Fibroblast of pulmonary artery (primary cell): ENCODE measurements around the gene ERC1.
"Not testable (repeated sequence)": the region's sequence is repeated elsewhere in the genome, so short reads cannot be mapped to it uniquely, and the experiment has no call there.

Experiments used
- DNase-seq: peaks from one replicate; pipeline ENCODE4 v3.0.0-alpha.2; 2010; ENCODE audit warnings: low read depth
- H3K4me3 ChIP-seq: replicated peaks from 2 replicates; pipeline ENCODE4 v1.5.1; 2011; ENCODE audit warnings: low read depth, mild to moderate bottlenecking, control low read depth, low read length, moderate library complexity
- TF ChIP-seq, protein P1 (sequence below): IDR thresholded peaks from 2 replicates; pipeline ENCODE4 v1.5.1; 2011; ENCODE audit warnings: mild to moderate bottlenecking, control low read depth, low read length, inconsistent platforms; ENCODE audit errors: missing control alignments

The ERC1 gene

GRCh38 chr12:1083151-1083888 is 92.3 kb downstream of the ERC1 start:
- TF ChIP-seq, protein P1, sequence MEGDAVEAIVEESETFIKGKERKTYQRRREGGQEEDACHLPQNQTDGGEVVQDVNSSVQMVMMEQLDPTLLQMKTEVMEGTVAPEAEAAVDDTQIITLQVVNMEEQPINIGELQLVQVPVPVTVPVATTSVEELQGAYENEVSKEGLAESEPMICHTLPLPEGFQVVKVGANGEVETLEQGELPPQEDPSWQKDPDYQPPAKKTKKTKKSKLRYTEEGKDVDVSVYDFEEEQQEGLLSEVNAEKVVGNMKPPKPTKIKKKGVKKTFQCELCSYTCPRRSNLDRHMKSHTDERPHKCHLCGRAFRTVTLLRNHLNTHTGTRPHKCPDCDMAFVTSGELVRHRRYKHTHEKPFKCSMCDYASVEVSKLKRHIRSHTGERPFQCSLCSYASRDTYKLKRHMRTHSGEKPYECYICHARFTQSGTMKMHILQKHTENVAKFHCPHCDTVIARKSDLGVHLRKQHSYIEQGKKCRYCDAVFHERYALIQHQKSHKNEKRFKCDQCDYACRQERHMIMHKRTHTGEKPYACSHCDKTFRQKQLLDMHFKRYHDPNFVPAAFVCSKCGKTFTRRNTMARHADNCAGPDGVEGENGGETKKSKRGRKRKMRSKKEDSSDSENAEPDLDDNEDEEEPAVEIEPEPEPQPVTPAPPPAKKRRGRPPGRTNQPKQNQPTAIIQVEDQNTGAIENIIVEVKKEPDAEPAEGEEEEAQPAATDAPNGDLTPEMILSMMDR = no peak

GRCh38 chr12:1083889-1084262 is 92.9 kb downstream of the ERC1 start:
- H3K4me3 ChIP-seq = no peak overlapping the region
- TF ChIP-seq, protein P1 = no peak
- peak; percentile 84 for DNase-seq

More at GRCh38 chr12:1083151-1083888, 92.3 kb downstream of the ERC1 start:
- DNase-seq = peak; percentile 41
- no peak overlapping the region for H3K4me3 ChIP-seq

- no peak overlapping the region for H3K4me3 ChIP-seq
- TF ChIP-seq, protein P1 = no peak
- DNase-seq = no peak
These were observed 100.3 kb downstream of the ERC1 start for GRCh38 chr12:1091350-1091749.

GRCh38 chr12:1093166-1093751 is 102.2 kb downstream of the ERC1 start:
- no peak overlapping the region for H3K4me3 ChIP-seq
- TF ChIP-seq, protein P1 = peak; percentile 87
- peak; percentile 82 for DNase-seq

- H3K4me3 ChIP-seq = no peak overlapping the region
- no peak for DNase-seq
- TF ChIP-seq, protein P1 = no peak
These were observed 103.7 kb downstream of the ERC1 start for GRCh38 chr12:1094714-1095113.

DNA sequence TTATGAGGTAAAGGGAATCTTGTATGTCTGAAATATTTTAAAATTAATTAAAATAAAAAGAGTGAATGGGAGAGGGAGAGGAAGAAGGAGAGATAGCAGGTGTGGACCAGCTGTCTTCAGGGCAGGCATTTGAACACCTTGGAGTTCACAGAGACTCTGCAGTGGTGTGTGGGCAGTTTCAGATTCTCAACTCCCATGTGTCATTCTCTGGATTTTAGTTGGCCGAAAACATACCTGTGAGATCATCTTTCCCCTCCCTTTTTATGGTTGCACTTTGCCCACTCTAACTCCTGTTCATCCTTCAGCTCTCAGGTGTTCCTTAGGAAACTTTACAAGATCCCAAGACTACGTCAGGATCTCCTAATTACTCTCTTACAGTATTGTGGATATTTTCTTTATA is 108.1 kb downstream of the ERC1 start:
- H3K4me3 ChIP-seq = no peak overlapping the region
- no peak for DNase-seq
- TF ChIP-seq, protein P1 = no peak

- H3K4me3 ChIP-seq, DNase-seq: not testable (repeated sequence)
These were observed 108.6 kb downstream of the ERC1 start for GRCh38 chr12:1099618-1100017.
